Femur (tissue), 1 donor: ENCODE measurements around the gene ZNF532.
"Not testable (repeated sequence)": the region's sequence is repeated elsewhere in the genome, so short reads cannot be mapped to it uniquely, and the experiment has no call there.

ENCODE experiments used
- DNase-seq: peaks from one replicate; pipeline ENCODE4 v3.0.0-alpha.2; 2017

ZNF532 gene

DNA sequence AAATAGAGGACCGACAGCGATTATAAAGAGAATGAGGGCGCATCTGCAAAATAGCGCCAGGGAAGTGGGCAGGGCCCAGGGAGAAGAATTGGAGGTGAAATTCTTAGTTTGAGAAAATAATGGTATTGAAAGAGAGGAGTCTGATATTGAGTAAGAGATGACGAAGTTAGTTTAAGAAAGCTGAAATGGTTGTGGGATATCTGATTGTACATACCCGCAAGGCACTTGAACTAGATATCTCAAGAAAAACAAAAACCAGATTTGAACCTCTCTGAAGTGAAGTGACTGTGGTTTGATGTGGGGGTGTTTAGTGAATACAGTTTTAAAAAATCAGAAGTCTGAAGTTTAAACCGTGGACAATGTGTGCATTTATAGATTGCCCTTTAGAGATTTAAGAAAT is 38.9 kb downstream of the ZNF532 start:
- no peak for DNase-seq

DNA sequence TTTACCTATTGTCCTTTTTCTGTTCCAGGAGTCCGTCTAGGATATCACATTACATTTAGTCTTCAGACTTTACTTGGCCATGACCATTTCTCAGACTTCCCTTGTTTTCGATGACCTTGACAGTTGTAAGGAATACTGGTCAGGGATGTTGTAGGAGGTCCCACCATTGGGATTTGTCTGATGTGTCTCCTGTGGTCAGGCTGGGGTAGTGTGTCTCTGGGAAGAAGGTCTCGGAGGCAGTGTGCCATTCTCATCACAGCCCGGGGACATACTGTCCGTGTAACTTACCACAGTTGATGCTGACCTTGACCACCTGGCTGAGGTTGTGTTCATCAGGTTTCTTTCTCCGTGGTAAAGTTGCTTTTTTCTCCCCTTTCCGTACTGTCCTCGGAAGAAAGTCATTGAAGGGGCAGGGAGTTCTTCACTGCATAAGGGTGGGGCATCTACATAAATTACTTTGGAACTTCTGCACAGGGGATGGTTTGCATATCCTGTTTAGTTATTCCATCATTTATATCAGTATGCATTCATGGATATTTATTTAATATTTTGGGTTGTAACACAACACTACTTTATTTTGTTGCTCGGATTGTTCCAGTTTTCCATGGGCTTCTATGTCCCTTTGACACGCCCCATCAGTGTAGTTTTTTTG is 41.2 kb downstream of the ZNF532 start:
- DNase-seq: no peak

DNA sequence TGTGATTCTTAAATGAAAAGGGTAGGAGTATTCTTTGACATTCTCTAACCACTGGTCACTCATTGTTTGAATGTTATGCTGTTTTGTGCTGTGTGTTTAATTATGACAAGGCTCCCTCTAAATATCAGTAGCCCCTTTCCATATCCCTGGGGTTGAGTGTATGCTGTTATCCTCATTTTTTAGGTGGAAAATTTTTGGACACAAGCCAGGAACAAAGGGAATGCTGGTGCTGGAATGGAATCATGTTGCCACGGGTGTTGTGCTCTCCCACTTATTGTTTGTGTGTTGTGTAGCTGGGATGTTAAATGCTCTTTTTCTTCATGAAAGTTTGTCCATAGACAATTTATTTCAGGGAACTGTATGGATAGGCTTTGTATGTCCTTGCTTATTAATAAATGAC is 43.3 kb downstream of the ZNF532 start:
- no peak for DNase-seq

DNA sequence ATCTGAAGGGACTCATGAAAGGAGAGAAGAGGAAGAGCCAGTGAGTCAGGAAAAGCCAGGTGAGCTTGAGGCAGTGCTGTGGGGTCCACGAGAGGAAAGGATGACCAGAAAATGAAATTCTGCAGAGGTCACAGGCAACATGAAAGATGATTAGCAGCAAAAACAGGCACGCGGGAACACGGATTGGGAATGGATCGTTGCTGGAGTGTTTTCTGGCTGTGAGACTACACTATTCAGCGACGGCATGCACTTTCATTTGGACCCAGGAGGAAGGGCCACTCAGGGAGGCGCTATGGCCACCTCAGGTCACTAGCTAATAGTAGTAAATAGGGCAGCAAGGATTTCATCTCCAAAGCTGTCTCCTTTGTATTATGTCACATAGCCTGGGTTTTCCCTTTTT is 44.8 kb downstream of the ZNF532 start:
- no peak for DNase-seq

GRCh38 chr18:58911241-58911640 is 46.6 kb downstream of the ZNF532 start:
- no peak for DNase-seq

- DNase-seq: peak; percentile 31
Observed at GRCh38 chr18:58911766-58912165, 47.1 kb downstream of the ZNF532 start.

GRCh38 chr18:58915006-58915799 is 50.5 kb downstream of the ZNF532 start:
- no peak for DNase-seq

- no peak for DNase-seq
Observed at GRCh38 chr18:58915995-58916394, 51.3 kb downstream of the ZNF532 start.

DNA sequence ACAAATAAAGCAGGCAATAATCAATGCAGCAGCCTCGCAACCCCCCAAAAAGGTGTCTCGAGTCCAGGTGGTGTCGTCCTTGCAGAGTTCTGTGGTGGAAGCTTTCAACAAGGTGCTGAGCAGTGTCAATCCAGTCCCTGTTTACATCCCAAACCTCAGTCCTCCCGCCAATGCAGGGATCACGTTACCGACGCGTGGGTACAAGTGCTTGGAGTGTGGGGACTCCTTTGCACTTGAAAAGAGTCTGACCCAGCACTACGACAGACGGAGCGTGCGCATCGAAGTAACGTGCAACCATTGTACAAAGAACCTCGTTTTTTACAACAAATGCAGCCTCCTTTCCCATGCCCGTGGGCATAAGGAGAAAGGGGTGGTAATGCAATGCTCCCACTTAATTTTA is 55.3 kb downstream of the ZNF532 start:
- not testable (repeated sequence) for DNase-seq

DNA sequence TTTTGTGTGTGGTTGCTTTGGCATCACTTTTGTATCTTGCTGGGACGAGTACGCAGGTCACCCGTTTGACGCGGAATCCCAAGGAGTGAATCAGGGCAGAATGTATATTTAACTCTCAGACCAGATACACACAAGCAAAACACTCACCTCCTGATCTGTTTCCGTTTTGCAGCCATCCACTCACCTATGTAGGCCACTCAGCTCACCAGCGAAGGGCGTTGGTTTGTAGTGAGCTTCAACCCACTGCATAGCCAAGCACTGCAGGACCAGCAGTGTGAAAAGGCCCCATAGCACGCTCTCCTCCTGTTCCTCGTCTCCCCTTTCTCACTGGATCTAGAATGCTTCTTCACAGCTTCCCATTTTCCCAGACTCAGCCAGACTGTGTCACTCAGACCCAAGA is 58.3 kb downstream of the ZNF532 start:
- no peak for DNase-seq

GRCh38 chr18:58924473-58924872 is 59.8 kb downstream of the ZNF532 start:
- DNase-seq: no peak

DNA sequence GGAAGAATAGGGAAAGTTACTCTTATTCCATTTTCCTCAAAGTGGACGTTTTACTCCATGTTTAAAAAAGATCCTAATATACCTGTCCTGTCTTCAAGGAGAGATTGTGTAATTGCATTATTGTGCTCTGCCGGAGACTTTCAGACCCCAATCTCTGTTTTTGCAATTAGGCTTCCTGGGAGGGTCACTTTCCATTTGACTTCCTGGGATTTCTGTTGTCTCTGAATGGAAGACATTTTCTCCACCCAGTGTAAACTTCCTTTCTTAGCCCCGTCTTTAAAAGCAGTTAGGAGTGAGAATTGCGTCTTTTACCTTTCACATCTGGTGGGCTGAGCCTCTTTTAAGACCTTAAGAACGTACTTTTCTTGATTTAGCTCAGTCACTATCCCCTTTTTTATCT is 63.0 kb downstream of the ZNF532 start:
- no peak for DNase-seq

GRCh38 chr18:58928386-58928785 is 63.7 kb downstream of the ZNF532 start:
- DNase-seq: no peak

DNA sequence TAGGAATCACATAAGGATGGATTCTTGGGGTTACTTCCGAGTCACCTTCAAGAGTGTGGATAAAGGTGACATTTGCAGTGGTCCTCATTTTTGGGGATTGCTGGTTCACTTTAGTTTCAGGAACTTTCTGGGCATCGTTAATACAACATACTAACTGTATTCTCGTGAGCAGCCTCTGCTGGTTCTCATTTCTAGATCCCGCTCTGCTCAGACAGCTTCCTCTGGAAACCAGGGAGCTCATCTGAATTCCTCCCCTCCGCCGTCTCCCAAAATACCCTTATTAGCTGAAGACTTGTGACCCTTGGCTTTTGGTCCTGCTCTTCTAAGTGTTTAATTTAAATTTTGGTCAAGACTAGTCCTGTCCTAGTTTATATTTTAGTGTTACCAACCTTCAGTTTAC is 64.5 kb downstream of the ZNF532 start:
- no peak for DNase-seq

DNA sequence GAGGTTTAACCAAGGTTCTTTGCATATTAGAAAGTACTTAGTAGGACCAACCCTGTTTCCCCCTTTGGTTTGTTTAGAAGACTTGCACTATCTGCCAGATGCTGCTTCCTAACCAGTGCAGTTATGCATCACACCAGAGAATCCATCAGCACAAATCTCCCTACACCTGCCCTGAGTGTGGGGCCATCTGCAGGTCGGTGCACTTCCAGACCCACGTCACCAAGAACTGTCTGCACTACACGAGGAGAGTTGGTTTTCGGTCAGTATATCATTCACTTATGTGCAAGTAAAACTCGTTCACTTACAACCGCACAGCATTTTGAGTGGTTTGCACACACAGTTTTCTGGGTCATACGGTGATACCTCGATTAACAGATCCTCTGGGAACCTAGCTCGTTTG is 69.7 kb downstream of the ZNF532 start:
- DNase-seq: no peak

GRCh38 chr18:58934933-58935577 is 70.4 kb downstream of the ZNF532 start:
- DNase-seq: no peak

DNA sequence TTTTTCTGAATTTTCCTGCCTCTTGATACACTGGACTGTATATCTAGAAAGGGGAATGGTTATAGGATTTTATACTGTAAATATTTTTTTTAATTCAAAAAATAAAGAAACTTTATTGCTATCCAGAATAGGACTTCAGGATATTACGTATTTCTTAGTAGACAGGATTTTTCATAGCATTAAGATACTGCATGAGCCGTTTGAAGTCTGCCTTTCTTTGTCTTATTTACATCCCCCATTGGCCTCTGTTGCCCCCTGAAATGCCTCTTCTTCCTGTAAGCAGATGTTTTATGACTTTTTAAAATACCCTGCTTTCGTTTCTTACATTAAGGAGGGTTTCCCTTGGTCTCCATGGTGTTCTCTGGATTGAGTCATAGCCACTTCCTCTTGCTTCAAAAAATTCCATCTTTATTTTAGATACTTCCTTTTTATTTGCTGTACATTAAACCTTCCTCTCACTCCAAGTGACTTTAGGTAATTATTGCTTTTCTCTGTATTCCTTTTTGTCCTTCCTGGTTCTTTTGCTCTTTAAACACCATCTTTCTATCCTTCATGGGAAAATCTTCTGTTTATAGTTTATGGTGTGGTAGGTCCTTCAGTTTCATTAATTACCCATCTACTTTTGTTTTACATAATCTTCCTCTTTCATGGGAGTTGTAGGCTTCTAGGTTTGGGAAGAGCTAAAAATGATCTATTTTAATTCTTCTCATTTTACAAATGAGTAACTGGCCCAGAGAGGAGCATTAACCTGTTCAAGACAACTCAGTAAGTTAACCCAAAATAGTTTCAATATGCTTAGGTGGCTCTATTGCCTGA is 72.6 kb downstream of the ZNF532 start:
- no peak for DNase-seq

GRCh38 chr18:58937887-58938267 is 73.2 kb downstream of the ZNF532 start:
- no peak for DNase-seq

DNA sequence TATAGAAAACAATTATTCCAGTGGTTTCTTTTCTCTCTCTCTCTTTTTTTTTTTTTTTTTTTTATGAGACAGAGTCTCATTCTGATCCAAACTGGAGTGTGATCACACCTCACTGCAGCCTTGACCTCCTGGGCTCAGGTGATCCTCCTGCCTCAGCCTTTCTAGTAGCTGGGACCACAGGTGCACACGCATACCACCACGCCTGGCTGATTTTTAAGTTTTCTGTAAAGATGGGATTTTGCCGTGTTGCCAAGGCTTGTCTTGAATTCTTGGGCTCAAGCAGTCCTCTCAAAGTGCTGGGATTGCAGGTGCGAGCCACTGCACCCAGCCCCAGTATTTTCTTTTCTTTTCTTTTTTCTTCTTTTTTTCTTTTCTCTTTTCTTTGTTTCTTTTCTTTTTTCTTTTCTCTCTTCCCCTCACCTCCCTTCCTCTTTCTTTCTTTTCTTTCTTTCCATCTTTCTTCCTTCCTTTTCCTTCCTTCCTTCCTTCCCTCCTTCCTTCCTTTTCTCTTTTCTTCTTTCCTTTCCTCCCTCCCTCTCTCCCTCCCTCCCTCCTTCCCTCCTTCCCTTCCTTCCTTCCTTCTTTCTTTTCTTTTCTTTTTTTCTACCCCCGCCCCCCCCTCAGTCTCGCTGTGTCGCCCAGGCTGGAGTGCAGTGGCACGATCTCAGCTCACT is 76.9 kb downstream of the ZNF532 start:
- no peak for DNase-seq

DNA sequence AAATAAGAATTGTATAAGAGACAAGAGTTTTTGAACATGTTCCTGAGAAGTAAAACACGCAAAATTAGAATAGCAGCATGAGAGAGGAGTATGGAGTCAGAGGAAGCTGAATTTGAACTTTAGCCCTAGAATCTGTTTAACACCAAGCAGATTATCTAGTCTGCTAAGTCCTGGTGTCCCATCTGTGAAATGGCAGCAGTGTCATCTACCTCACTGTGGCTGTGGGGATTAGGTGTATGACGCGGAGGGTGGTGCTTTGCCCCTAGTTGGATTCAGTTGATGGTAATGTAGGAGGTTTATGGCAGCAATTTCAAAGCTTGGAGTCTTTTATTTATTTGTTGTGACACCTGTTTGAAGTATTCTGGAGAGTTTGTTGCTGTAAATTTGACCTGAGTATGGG is 79.2 kb downstream of the ZNF532 start:
- no peak for DNase-seq

DNA sequence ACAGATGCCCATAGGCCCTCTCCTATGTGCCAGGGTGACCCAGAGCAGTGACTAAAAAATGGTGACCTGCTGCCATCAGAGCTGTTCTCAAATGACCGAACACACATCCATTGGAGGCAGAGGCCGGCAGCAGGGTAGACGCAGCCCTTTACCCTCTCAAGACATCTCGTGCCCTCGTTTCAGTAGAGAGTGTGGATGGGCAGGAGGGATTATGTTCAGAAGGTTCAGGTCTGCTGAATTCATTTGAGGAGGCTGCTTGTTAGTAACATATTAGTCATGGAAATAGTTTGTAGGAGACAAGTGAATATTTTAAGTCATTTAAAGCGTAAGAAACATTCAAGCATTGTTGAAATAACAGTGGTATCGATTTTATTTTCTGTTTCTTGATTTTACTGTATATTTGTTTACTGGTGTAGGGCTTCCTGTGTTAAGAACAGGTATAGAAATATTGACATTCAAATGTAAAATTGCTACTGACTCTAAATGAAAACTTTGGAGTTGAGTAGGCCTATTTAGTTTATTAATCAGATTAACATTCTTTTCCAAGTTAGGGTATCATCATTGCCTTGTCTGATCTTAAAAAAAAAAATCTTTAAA is 82.6 kb downstream of the ZNF532 start:
- no peak for DNase-seq

DNA sequence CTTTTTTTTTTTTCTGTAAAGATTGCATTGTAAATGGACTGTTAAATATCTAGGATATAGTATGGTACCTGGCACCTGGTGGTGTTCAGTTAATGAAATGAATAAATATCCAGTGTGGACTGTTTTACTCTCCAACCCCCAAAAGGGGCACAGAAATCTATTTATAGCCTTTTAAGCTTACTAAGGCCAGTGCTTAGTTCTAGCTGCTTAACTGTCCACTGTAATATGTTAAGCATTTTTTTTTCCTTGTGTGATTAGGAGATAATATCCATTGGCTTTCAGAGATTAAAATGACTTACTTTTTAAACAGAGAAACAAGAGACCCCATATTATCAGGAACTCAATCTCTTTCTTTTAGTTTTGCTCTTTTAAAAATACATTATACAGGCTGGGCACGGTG is 84.4 kb downstream of the ZNF532 start:
- no peak for DNase-seq
